ENCODE results near the gene CRTAC1. TPM values are rescaled to one million over a fixed set of nuclear protein-coding genes. Genes with fewer than 3 reads are reported as not detected.

The CRTAC1 gene
- polyA plus RNA-seq, 3 donors, result not detected

DNA sequence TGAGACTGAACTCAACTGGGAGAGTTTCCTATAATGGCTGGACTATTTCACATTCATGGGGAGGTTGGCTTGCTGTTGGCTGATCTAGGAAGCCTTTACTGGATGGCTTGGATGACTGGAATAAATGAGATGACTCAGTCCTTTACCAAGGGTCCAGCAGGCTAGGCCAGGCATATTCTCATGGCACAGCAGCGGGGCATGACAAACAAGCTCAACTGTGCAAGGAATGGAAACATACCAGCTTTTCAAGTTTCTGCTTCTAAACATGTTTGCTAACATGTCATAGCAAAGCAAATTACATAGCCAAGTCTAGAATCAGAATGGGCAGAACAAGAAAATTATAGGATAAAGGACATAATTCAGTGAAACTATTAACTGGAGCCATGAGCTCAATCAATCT, 46.8 kb upstream of the CRTAC1 start:
- H3K27ac ChIP-seq (ENCODE audit: low read depth in 1 of 2, low read length in 2 of 2), result no peak overlapping the region
- Mint-ChIP-seq H3K36me3 (no peaks in the 10 kb centered on the region), H3K4me1 (peaks cover 16% of the 10 kb centered on the region), H3K27me3 (ENCODE audit: low read depth in 3 of 3) (peaks cover 10 to 18% (median 14%) of the 10 kb centered on the region in 3 donors), H3K4me3 (no peak overlapping the region), H3K27ac (no peak overlapping the region), H3K9me3 (no peaks in the 10 kb centered on the region)
- 100% methylated on average over 1 of the region's 1 CpG for WGBS (ENCODE audit: insufficient coverage)
- TF ChIP-seq, protein P1, sequence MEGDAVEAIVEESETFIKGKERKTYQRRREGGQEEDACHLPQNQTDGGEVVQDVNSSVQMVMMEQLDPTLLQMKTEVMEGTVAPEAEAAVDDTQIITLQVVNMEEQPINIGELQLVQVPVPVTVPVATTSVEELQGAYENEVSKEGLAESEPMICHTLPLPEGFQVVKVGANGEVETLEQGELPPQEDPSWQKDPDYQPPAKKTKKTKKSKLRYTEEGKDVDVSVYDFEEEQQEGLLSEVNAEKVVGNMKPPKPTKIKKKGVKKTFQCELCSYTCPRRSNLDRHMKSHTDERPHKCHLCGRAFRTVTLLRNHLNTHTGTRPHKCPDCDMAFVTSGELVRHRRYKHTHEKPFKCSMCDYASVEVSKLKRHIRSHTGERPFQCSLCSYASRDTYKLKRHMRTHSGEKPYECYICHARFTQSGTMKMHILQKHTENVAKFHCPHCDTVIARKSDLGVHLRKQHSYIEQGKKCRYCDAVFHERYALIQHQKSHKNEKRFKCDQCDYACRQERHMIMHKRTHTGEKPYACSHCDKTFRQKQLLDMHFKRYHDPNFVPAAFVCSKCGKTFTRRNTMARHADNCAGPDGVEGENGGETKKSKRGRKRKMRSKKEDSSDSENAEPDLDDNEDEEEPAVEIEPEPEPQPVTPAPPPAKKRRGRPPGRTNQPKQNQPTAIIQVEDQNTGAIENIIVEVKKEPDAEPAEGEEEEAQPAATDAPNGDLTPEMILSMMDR (IDR thresholded peaks at IDR 0.05), result no peak
- no peaks in the 10 kb centered on the region for H4K20me1 ChIP-seq (ENCODE audit: insufficient read depth, low read length)
- H3K4me3 ChIP-seq (replicated peaks in 1 of 3; ENCODE audit: low read depth in 2 of 3, low read length in 3 of 3), result no peak overlapping the region
- H3K4me2 ChIP-seq (replicated peaks; ENCODE audit: extremely low read depth, low read length, poor library complexity, severe bottlenecking), result no peak overlapping the region
- peaks cover under 1 to 5% of the 10 kb centered on the region in 2 donors for H3K27me3 ChIP-seq (ENCODE audit: control insufficient read depth in 2 of 2, insufficient read depth in 2 of 2, low read length in 2 of 2)
- intact Hi-C loops (cut with micrococcal nuclease), result no loop called here
- DNase-seq, result no peak
- H3K36me3 ChIP-seq (replicated peaks in 1 of 2; ENCODE audit: control insufficient read depth in 1 of 2, insufficient read depth in 2 of 2, low read length in 2 of 2), result no peaks in the 10 kb centered on the region
- H3K9me3 ChIP-seq (replicated peaks in 1 of 2; ENCODE audit: control insufficient read depth in 1 of 2, insufficient read depth in 1 of 2, low read length in 2 of 2), result no peaks in the 10 kb centered on the region
- H3K79me2 ChIP-seq (ENCODE audit: insufficient read depth, low read length), result no peaks in the 10 kb centered on the region
- no peak overlapping the region for H2AFZ ChIP-seq (ENCODE audit: insufficient read depth, low read depth, low read length, poor library complexity, severe bottlenecking)
- no peak overlapping the region for H3K9ac ChIP-seq (ENCODE audit: insufficient read depth, low read length, poor library complexity, severe bottlenecking)
- peaks cover 9 to 12% of the 10 kb centered on the region in 2 donors for H3K4me1 ChIP-seq (ENCODE audit: control insufficient read depth in 1 of 2, insufficient read depth in 2 of 2, low read length in 2 of 2)

DNA sequence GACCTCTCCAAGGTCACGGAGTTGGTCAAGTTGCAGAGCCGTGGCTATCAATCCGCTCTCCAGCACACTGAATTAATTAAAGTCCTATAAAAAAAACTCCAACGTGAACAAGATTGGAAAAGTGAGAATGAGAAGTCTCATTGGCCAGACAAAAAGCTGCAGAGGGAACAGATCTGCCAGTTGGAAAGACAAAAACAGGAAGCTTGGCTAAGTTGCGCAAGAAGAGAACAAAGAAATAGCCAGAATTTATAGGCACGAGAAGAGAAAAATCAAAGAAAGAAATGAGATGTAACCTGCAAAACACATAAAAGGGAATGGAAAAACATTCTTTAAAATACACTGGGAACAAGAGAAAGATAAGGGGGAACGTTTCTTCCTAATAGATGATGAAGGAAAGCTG, 45.7 kb upstream of the CRTAC1 start:
- Histone ChIP-seq H3K4me1 (ENCODE audit: control insufficient read depth in 1 of 2, insufficient read depth in 2 of 2, low read length in 2 of 2) (peaks cover 9 to 12% of the 10 kb centered on the region in 2 donors), H3K27ac (ENCODE audit: low read depth in 1 of 2, low read length in 2 of 2) (no peak overlapping the region), H3K9ac (ENCODE audit: insufficient read depth, low read length, poor library complexity, severe bottlenecking) (no peak overlapping the region), H3K4me2 (replicated peaks; ENCODE audit: extremely low read depth, low read length, poor library complexity, severe bottlenecking) (no peak overlapping the region), H3K4me3 (replicated peaks in 1 of 3; ENCODE audit: low read depth in 2 of 3, low read length in 3 of 3) (no peak overlapping the region), H3K36me3 (replicated peaks in 1 of 2; ENCODE audit: control insufficient read depth in 1 of 2, insufficient read depth in 2 of 2, low read length in 2 of 2) (no peaks in the 10 kb centered on the region), H2AFZ (ENCODE audit: insufficient read depth, low read depth, low read length, poor library complexity, severe bottlenecking) (no peak overlapping the region), H3K27me3 (ENCODE audit: control insufficient read depth in 2 of 2, insufficient read depth in 2 of 2, low read length in 2 of 2) (peaks cover 0 to 5% of the 10 kb centered on the region in 2 donors), H3K9me3 (replicated peaks in 1 of 2; ENCODE audit: control insufficient read depth in 1 of 2, insufficient read depth in 1 of 2, low read length in 2 of 2) (no peaks in the 10 kb centered on the region), H4K20me1 (ENCODE audit: insufficient read depth, low read length) (no peaks in the 10 kb centered on the region), H3K79me2 (ENCODE audit: insufficient read depth, low read length) (no peaks in the 10 kb centered on the region)
- no peak overlapping the region for H3K4me3 Mint-ChIP-seq
- WGBS (ENCODE audit: insufficient coverage), result no CpG with 5 or more reads among the region's 7 CpGs
- DNase-seq, result peak; percentile 22 to 45 (median 29)
- no peaks in the 10 kb centered on the region for H3K36me3 Mint-ChIP-seq
- peaks cover 16% of the 10 kb centered on the region for H3K4me1 Mint-ChIP-seq
- no peak overlapping the region for H3K27ac Mint-ChIP-seq
- H3K9me3 Mint-ChIP-seq, result peaks cover 0 to 2% (median 0%) of the 10 kb centered on the region in 7 donors
- peaks cover 8 to 12% (median 10%) of the 10 kb centered on the region in 3 donors for H3K27me3 Mint-ChIP-seq (ENCODE audit: low read depth in 3 of 3)
- TF ChIP-seq, protein P1 (IDR thresholded peaks at IDR 0.05), result no peak
- intact Hi-C loops (cut with micrococcal nuclease), result no loop called here
